ENCODE data around the gene TEX53. TPM values are rescaled to one million over a fixed set of nuclear protein-coding genes. Genes with fewer than 3 reads are reported as not detected.

Gene TEX53
- total RNA-seq, 1 experiment from 2014 or later: not detected

DNA sequence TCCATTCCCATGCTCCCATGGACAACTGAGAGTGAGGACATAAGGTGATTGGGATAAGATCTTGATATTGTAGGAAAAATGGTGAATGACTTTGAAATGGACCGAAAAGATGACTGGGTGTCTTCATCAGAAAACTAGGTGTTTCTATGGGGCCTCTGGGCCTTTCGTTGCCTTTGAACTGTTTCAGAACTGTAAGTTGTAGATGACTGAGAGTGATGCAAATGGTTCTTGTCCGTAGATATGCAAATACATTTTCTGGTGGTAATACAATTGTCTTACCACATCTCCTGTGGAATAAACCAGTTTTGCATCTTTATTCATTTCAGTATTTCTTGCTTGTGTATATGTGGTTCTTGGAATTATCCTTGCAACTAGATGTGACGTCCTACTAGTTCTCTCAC lies 40.3 kb upstream of the TEX53 start:
- H3K27me3 ChIP-seq (ENCODE audit: insufficient read depth, low read length): peaks cover 5% of the 10 kb centered on the region; the same call in 1 of the 2 replicates
- no peaks in the 10 kb centered on the region for H4K20me1 ChIP-seq (ENCODE audit: insufficient read depth)
- H2AFZ ChIP-seq (ENCODE audit: low read depth, low read length, poor library complexity, severe bottlenecking): no peak overlapping the region
- POLR2A ChIA-PET: no interaction called here
- no peaks in the 10 kb centered on the region for H3K79me2 ChIP-seq (ENCODE audit: insufficient read depth, low read length)
- H3K36me3 ChIP-seq (ENCODE audit: control insufficient read depth in 1 of 2, insufficient read depth in 2 of 2, low read length in 2 of 2): no peaks in the 10 kb centered on the region
- CTCF ChIA-PET: no interaction called here
- H3K9ac ChIP-seq (ENCODE audit: low read length): no peak overlapping the region
- no peaks in the 10 kb centered on the region for H3K9me2 ChIP-seq (ENCODE audit: insufficient read depth)
- no peak for ATAC-seq
- BruUV-seq (replicated peaks): no TSS peak
- no peaks in the 10 kb centered on the region for H3K9me3 ChIP-seq (ENCODE audit: control insufficient read depth in 1 of 2, insufficient read depth in 1 of 2, low read depth in 1 of 2, low read length in 2 of 2)
- H3K4me1 ChIP-seq (ENCODE audit: control insufficient read depth in 1 of 2, insufficient read depth in 2 of 2, low read length in 2 of 2): peaks cover 0 to 29% of the 10 kb centered on the region in 2 experiments; a peak in 2 of 4 replicates
- H3K4me2 ChIP-seq (ENCODE audit: low read length): no peak overlapping the region
- H3K27ac ChIP-seq (ENCODE audit: low read depth, low read length): no peak overlapping the region
- TF ChIP-seq ELF1 (IDR thresholded peaks at IDR 0.05; ENCODE audit: borderline replicate concordance, low read depth): no peak
- no peak for TF ChIP-seq EZH2 (IDR thresholded peaks at IDR 0.05)
- no peak for TF ChIP-seq POLR2A (IDR thresholded peaks at IDR 0.05; ENCODE audit: borderline replicate concordance, extremely low read depth, insufficient read depth, insufficient read length)
- no peak for TF ChIP-seq YY1 (IDR thresholded peaks at IDR 0.05; ENCODE audit: extremely low read depth, insufficient replicate concordance, low read depth, low read length)
- no peak for TF ChIP-seq EZH2phosphoT487 (IDR thresholded peaks at IDR 0.05; ENCODE audit: borderline replicate concordance)
- no peak for TF ChIP-seq ZFX (IDR thresholded peaks at IDR 0.05)
- TF ChIP-seq, protein P1, sequence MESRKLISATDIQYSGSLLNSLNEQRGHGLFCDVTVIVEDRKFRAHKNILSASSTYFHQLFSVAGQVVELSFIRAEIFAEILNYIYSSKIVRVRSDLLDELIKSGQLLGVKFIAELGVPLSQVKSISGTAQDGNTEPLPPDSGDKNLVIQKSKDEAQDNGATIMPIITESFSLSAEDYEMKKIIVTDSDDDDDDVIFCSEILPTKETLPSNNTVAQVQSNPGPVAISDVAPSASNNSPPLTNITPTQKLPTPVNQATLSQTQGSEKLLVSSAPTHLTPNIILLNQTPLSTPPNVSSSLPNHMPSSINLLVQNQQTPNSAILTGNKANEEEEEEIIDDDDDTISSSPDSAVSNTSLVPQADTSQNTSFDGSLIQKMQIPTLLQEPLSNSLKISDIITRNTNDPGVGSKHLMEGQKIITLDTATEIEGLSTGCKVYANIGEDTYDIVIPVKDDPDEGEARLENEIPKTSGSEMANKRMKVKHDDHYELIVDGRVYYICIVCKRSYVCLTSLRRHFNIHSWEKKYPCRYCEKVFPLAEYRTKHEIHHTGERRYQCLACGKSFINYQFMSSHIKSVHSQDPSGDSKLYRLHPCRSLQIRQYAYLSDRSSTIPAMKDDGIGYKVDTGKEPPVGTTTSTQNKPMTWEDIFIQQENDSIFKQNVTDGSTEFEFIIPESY (IDR thresholded peaks at IDR 0.05; ENCODE audit: extremely low read depth, insufficient replicate concordance, low read length): no peak
- TF ChIP-seq, protein P2, sequence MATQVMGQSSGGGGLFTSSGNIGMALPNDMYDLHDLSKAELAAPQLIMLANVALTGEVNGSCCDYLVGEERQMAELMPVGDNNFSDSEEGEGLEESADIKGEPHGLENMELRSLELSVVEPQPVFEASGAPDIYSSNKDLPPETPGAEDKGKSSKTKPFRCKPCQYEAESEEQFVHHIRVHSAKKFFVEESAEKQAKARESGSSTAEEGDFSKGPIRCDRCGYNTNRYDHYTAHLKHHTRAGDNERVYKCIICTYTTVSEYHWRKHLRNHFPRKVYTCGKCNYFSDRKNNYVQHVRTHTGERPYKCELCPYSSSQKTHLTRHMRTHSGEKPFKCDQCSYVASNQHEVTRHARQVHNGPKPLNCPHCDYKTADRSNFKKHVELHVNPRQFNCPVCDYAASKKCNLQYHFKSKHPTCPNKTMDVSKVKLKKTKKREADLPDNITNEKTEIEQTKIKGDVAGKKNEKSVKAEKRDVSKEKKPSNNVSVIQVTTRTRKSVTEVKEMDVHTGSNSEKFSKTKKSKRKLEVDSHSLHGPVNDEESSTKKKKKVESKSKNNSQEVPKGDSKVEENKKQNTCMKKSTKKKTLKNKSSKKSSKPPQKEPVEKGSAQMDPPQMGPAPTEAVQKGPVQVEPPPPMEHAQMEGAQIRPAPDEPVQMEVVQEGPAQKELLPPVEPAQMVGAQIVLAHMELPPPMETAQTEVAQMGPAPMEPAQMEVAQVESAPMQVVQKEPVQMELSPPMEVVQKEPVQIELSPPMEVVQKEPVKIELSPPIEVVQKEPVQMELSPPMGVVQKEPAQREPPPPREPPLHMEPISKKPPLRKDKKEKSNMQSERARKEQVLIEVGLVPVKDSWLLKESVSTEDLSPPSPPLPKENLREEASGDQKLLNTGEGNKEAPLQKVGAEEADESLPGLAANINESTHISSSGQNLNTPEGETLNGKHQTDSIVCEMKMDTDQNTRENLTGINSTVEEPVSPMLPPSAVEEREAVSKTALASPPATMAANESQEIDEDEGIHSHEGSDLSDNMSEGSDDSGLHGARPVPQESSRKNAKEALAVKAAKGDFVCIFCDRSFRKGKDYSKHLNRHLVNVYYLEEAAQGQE (IDR thresholded peaks at IDR 0.05; ENCODE audit: low read depth): no peak
- TF ChIP-seq RAD21 (IDR thresholded peaks at IDR 0.05; ENCODE audit: low read depth): no peak
- no peak for TF ChIP-seq JUND (IDR thresholded peaks at IDR 0.05)
- TF ChIP-seq, protein P3, sequence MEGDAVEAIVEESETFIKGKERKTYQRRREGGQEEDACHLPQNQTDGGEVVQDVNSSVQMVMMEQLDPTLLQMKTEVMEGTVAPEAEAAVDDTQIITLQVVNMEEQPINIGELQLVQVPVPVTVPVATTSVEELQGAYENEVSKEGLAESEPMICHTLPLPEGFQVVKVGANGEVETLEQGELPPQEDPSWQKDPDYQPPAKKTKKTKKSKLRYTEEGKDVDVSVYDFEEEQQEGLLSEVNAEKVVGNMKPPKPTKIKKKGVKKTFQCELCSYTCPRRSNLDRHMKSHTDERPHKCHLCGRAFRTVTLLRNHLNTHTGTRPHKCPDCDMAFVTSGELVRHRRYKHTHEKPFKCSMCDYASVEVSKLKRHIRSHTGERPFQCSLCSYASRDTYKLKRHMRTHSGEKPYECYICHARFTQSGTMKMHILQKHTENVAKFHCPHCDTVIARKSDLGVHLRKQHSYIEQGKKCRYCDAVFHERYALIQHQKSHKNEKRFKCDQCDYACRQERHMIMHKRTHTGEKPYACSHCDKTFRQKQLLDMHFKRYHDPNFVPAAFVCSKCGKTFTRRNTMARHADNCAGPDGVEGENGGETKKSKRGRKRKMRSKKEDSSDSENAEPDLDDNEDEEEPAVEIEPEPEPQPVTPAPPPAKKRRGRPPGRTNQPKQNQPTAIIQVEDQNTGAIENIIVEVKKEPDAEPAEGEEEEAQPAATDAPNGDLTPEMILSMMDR (IDR thresholded peaks at IDR 0.05 in 2 of 3, conservative IDR thresholded peaks at IDR 0.05 in 1 of 3; ENCODE audit: borderline replicate concordance in 1 of 3, insufficient read depth in 1 of 3, low read depth in 2 of 3, low read length in 2 of 3): no peak
- TF ChIP-seq, protein P4, sequence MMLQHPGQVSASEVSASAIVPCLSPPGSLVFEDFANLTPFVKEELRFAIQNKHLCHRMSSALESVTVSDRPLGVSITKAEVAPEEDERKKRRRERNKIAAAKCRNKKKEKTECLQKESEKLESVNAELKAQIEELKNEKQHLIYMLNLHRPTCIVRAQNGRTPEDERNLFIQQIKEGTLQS (IDR thresholded peaks at IDR 0.05): no peak
- no peak for TF ChIP-seq EGR1 (IDR thresholded peaks at IDR 0.05; ENCODE audit: low read depth)
- no peak for TF ChIP-seq SRF (IDR thresholded peaks at IDR 0.05; ENCODE audit: low read depth)
- TF ChIP-seq CBX3 (IDR thresholded peaks at IDR 0.05; ENCODE audit: low read depth): no peak
- no peak for TF ChIP-seq TCF7L2 (IDR thresholded peaks at IDR 0.05; ENCODE audit: borderline replicate concordance, extremely low read depth, insufficient read depth, insufficient read length)
- TF ChIP-seq SIN3A (IDR thresholded peaks at IDR 0.05; ENCODE audit: low read depth): no peak
- no peak for TF ChIP-seq CEBPB (IDR thresholded peaks at IDR 0.05; ENCODE audit: low read depth)
- TF ChIP-seq POLR2AphosphoS5 (IDR thresholded peaks at IDR 0.05; ENCODE audit: low read depth, low read length): no peak
- TF ChIP-seq FOSL1 (IDR thresholded peaks at IDR 0.05; ENCODE audit: low read depth): no peak
- RAD21 ChIA-PET (ENCODE audit: low non-redundant PET in 1 of 2, low total read pairs in 2 of 2, uncharacterized antibody in 2 of 2, unreplicated experiment in 2 of 2): no interaction called here
- no peak overlapping the region for H3K4me3 ChIP-seq (replicated peaks in 1 of 2; ENCODE audit: low read depth in 1 of 2, low read length in 2 of 2)
- DNase-seq (ENCODE audit: low read depth, low spot score): no peak
- intact Hi-C loops (cut with micrococcal nuclease): no loop called here
